ENCODE data around the gene DCT.

DCT gene

GRCh38 chr13:94419925-94420305 lies 59.6 kb downstream of the DCT start:
- Histone ChIP-seq H3K27ac (ENCODE audit: low read depth, low read length) (no peak overlapping the region), H3K9ac (ENCODE audit: low read length in 5 of 5) (no peak overlapping the region), H3K36me3 (ENCODE audit: control insufficient read depth in 5 of 5, insufficient read depth in 5 of 5, low read length in 5 of 5) (no peaks in the 10 kb centered on the region), H3K4me1 (ENCODE audit: control insufficient read depth in 5 of 5, insufficient read depth in 5 of 5, low read length in 5 of 5) (no peaks in the 10 kb centered on the region), H3K27me3 (ENCODE audit: control insufficient read depth in 5 of 5, insufficient read depth in 4 of 5, low read length in 5 of 5) (peaks cover 0 to 4% (median 0%) of the 10 kb centered on the region in 5 donors), H3K4me3 (ENCODE audit: low read depth in 1 of 5, low read length in 5 of 5) (no peak overlapping the region), H3K9me3 (ENCODE audit: control insufficient read depth in 5 of 5, low read length in 5 of 5) (peaks cover 0 to 7% (median 4%) of the 10 kb centered on the region in 5 donors)

DNA sequence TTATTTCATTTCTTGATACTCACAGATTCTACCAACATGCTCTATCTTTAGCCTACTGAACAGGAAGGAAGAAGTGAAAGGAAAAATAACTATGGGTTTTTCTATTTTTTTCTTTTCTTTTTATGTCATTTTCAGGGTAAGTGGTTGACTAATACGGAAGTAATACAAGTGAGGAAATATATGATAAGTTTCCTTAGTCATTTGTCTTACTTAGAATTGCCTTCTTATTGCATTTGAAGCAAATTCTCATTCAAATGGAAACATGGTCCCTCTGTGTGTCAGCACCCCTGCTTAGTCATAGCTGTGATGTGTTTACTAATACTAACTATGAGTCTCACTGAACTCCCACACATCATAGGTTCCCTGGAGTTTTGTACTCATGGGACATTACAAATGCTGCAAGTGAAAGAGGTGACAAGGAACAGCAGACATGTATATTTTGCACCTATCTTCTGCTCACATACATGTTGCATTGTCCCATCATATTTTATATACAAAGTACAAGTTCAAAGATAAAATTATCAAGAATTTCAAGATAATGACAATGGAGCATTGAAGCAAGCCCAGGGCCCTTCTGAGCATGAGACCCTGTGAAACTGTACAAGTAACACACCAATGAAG lies 60.1 kb downstream of the DCT start:
- Histone ChIP-seq H3K9ac (ENCODE audit: low read length in 5 of 5) (no peak overlapping the region), H3K4me3 (ENCODE audit: low read depth in 1 of 5, low read length in 5 of 5) (no peak overlapping the region), H3K4me1 (ENCODE audit: control insufficient read depth in 5 of 5, insufficient read depth in 5 of 5, low read length in 5 of 5) (no peaks in the 10 kb centered on the region), H3K9me3 (ENCODE audit: control insufficient read depth in 5 of 5, low read length in 5 of 5) (peaks cover 0 to 7% (median 4%) of the 10 kb centered on the region in 5 donors), H3K27me3 (ENCODE audit: control insufficient read depth in 5 of 5, insufficient read depth in 4 of 5, low read length in 5 of 5) (peaks cover 0 to 4% (median 0%) of the 10 kb centered on the region in 5 donors), H3K36me3 (ENCODE audit: control insufficient read depth in 5 of 5, insufficient read depth in 5 of 5, low read length in 5 of 5) (no peaks in the 10 kb centered on the region), H3K27ac (ENCODE audit: low read depth, low read length) (no peak overlapping the region)

DNA sequence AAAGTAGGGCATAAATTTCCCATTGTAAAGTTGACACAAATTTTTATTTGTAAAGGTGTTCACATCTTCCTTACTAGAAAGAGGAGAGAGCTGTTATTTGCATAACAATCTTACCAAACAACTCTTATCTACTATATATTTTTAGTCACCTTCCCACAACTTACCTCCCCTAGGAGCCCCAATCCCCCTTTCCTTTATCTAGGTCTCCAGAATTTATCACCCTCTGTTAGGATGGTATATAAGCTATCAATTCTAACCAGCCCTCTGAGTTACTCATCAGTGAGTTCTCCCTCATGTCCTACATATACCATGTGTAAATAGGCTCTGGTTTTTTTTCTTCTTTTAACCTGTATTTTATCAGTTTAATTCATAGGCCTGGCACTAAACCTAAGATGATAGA lies 62.2 kb downstream of the DCT start:
- Histone ChIP-seq H3K4me3 (ENCODE audit: low read depth in 1 of 5, low read length in 5 of 5) (no peak overlapping the region), H3K27ac (ENCODE audit: low read depth, low read length) (no peak overlapping the region), H3K4me1 (ENCODE audit: control insufficient read depth in 5 of 5, insufficient read depth in 5 of 5, low read length in 5 of 5) (peaks cover 0 to 2% (median 0%) of the 10 kb centered on the region in 5 donors), H3K9me3 (ENCODE audit: control insufficient read depth in 5 of 5, low read length in 5 of 5) (peaks cover 0 to 7% (median 4%) of the 10 kb centered on the region in 5 donors), H3K9ac (ENCODE audit: low read length in 5 of 5) (no peak overlapping the region), H3K27me3 (ENCODE audit: control insufficient read depth in 5 of 5, insufficient read depth in 4 of 5, low read length in 5 of 5) (peaks cover 0 to 4% (median 0%) of the 10 kb centered on the region in 5 donors), H3K36me3 (ENCODE audit: control insufficient read depth in 5 of 5, insufficient read depth in 5 of 5, low read length in 5 of 5) (no peaks in the 10 kb centered on the region)

DNA sequence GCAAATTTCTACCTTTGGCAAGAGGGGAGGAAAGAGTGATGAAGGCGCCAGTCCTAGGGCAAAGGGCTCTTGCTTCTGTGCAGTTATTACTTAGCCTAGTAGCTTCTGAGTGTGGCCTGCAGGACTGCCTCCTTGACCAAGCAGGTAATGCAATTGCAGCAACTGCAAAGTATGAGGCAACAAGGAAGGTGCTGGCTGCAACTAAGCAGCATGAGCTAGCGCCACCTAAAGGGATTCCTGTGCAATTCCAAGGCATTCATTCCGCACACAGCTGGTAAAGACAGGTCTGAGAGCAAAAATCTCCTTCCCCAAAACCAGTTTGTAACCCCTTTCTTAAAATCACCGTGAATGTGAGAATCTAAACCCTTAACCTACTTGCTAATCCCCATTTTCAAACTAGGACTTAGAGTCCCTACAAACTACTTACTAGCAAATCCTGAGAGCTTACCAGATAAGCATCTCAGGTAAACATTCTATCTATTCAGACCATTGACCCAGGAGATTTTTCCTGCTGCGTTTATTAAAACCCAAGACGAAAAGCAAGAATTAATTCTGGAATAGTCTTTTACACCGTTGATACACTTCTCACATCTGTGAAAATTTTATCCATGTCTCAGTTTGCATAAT lies 62.9 kb downstream of the DCT start:
- Histone ChIP-seq H3K4me1 (ENCODE audit: control insufficient read depth in 5 of 5, insufficient read depth in 5 of 5, low read length in 5 of 5) (peaks cover 0 to 6% (median 0%) of the 10 kb centered on the region in 5 donors), H3K27me3 (ENCODE audit: control insufficient read depth in 5 of 5, insufficient read depth in 4 of 5, low read length in 5 of 5) (peaks cover 0 to 4% (median 0%) of the 10 kb centered on the region in 5 donors), H3K36me3 (ENCODE audit: control insufficient read depth in 5 of 5, insufficient read depth in 5 of 5, low read length in 5 of 5) (no peaks in the 10 kb centered on the region), H3K9ac (ENCODE audit: low read length in 5 of 5) (no peak overlapping the region), H3K4me3 (ENCODE audit: low read depth in 1 of 5, low read length in 5 of 5) (no peak overlapping the region), H3K9me3 (ENCODE audit: control insufficient read depth in 5 of 5, low read length in 5 of 5) (peaks cover 0 to 7% (median 4%) of the 10 kb centered on the region in 5 donors), H3K27ac (ENCODE audit: low read depth, low read length) (no peak overlapping the region)

GRCh38 chr13:94415500-94416237 lies 63.8 kb downstream of the DCT start:
- peaks cover 0 to 6% (median 0%) of the 10 kb centered on the region in 5 donors for H3K4me1 ChIP-seq (ENCODE audit: control insufficient read depth in 5 of 5, insufficient read depth in 5 of 5, low read length in 5 of 5)
- H3K27me3 ChIP-seq (ENCODE audit: control insufficient read depth in 5 of 5, insufficient read depth in 4 of 5, low read length in 5 of 5) = peaks cover 0 to 4% (median 0%) of the 10 kb centered on the region in 5 donors
- no peaks in the 10 kb centered on the region for H3K9me3 ChIP-seq (ENCODE audit: control insufficient read depth in 5 of 5, low read length in 5 of 5)
- no peak overlapping the region for H3K9ac ChIP-seq (ENCODE audit: low read length in 5 of 5)
- no peak overlapping the region for H3K4me3 ChIP-seq (ENCODE audit: low read depth in 1 of 5, low read length in 5 of 5)
- no peaks in the 10 kb centered on the region for H3K36me3 ChIP-seq (ENCODE audit: control insufficient read depth in 5 of 5, insufficient read depth in 5 of 5, low read length in 5 of 5)
- no peak overlapping the region for H3K27ac ChIP-seq (ENCODE audit: low read depth, low read length)

DNA sequence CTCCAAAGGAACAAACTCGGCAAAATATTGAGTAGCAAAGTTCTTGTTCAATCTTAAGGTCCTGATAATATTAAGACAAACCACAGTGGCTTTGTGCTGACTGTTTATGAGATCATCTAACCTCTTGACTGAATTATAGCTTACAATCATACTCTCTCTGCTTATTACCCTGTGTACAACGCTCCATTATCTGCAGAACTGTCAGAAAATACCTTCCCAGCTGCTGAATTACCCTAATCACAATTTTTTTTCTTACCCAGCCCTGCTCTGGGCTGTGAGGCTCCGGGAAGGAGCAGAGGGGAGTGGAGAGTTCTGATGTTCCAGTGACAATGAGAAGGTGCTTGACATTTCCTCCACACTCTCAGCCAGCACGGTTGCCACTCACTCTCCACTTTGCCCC lies 64.8 kb downstream of the DCT start:
- Histone ChIP-seq H3K9ac (ENCODE audit: low read length in 5 of 5) (no peak overlapping the region), H3K9me3 (ENCODE audit: control insufficient read depth in 5 of 5, low read length in 5 of 5) (no peaks in the 10 kb centered on the region), H3K27me3 (ENCODE audit: control insufficient read depth in 5 of 5, insufficient read depth in 4 of 5, low read length in 5 of 5) (peaks cover 0 to 4% (median 0%) of the 10 kb centered on the region in 5 donors), H3K4me3 (ENCODE audit: low read depth in 1 of 5, low read length in 5 of 5) (no peak overlapping the region), H3K27ac (ENCODE audit: low read depth, low read length) (no peak overlapping the region), H3K4me1 (ENCODE audit: control insufficient read depth in 5 of 5, insufficient read depth in 5 of 5, low read length in 5 of 5) (peaks cover 0 to 6% (median 0%) of the 10 kb centered on the region in 5 donors), H3K36me3 (ENCODE audit: control insufficient read depth in 5 of 5, insufficient read depth in 5 of 5, low read length in 5 of 5) (no peaks in the 10 kb centered on the region)

- peaks cover 0 to 4% (median 0%) of the 10 kb centered on the region in 5 donors for H3K27me3 ChIP-seq (ENCODE audit: control insufficient read depth in 5 of 5, insufficient read depth in 4 of 5, low read length in 5 of 5)
- H3K9ac ChIP-seq (ENCODE audit: low read length in 5 of 5) = no peak overlapping the region
- no peaks in the 10 kb centered on the region for H3K36me3 ChIP-seq (ENCODE audit: control insufficient read depth in 5 of 5, insufficient read depth in 5 of 5, low read length in 5 of 5)
- no peaks in the 10 kb centered on the region for H3K9me3 ChIP-seq (ENCODE audit: control insufficient read depth in 5 of 5, low read length in 5 of 5)
- no peak overlapping the region for H3K27ac ChIP-seq (ENCODE audit: low read depth, low read length)
- no peak overlapping the region for H3K4me3 ChIP-seq (ENCODE audit: low read depth in 1 of 5, low read length in 5 of 5)
- H3K4me1 ChIP-seq (ENCODE audit: control insufficient read depth in 5 of 5, insufficient read depth in 5 of 5, low read length in 5 of 5) = peaks cover 0 to 6% (median 0%) of the 10 kb centered on the region in 5 donors
These were observed 65.3 kb downstream of the DCT start for GRCh38 chr13:94414141-94414540.

- Histone ChIP-seq H3K9ac (ENCODE audit: low read length in 5 of 5) (no peak overlapping the region), H3K36me3 (ENCODE audit: control insufficient read depth in 5 of 5, insufficient read depth in 5 of 5, low read length in 5 of 5) (no peaks in the 10 kb centered on the region), H3K27ac (ENCODE audit: low read depth, low read length) (no peak overlapping the region), H3K9me3 (ENCODE audit: control insufficient read depth in 5 of 5, low read length in 5 of 5) (no peaks in the 10 kb centered on the region), H3K27me3 (ENCODE audit: control insufficient read depth in 5 of 5, insufficient read depth in 4 of 5, low read length in 5 of 5) (peaks cover 0 to 4% (median 0%) of the 10 kb centered on the region in 5 donors), H3K4me3 (ENCODE audit: low read depth in 1 of 5, low read length in 5 of 5) (no peak overlapping the region), H3K4me1 (ENCODE audit: control insufficient read depth in 5 of 5, insufficient read depth in 5 of 5, low read length in 5 of 5) (peaks cover 0 to 6% (median 0%) of the 10 kb centered on the region in 5 donors)
These were observed 65.9 kb downstream of the DCT start for GRCh38 chr13:94413598-94413944.

DNA sequence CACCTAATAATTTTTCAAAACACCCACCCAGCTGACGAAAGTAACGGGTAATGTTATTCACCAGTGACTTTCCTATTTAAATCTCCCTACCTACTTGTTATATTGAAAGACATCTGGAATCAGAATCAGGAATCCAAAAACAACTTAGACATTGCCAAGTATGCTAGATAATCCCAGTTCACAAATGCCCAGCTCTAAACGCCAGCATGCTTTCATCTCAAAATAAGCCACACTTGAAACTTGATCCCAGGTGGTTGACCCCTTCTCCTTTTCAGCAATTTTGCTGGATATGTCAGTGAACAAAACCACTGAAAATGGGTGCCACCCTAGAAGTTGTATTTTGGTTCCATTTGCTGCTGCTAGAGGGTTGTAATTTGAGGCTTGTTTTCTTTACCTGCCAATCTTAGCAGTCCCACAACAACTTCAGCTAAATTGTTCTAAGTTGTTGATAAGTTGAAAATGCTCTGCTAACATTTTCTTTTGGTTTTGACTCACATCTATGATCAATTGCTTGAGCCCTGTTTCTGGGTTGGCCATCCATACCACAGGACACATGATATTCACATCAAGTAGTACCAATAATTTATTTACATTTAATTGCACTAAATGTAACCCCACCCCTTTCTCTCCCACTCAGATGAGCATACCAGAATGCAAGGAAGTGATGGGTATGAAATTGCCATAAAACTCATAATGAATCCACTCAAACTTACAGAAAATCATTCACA lies 66.4 kb downstream of the DCT start:
- Histone ChIP-seq H3K36me3 (ENCODE audit: control insufficient read depth in 5 of 5, insufficient read depth in 5 of 5, low read length in 5 of 5) (no peaks in the 10 kb centered on the region), H3K9me3 (ENCODE audit: control insufficient read depth in 5 of 5, low read length in 5 of 5) (no peaks in the 10 kb centered on the region), H3K27me3 (ENCODE audit: control insufficient read depth in 5 of 5, insufficient read depth in 4 of 5, low read length in 5 of 5) (peaks cover 0 to 4% (median 0%) of the 10 kb centered on the region in 5 donors)

More for the DNA sequence above, 66.4 kb downstream of the DCT start:
- Histone ChIP-seq H3K27ac (ENCODE audit: low read depth, low read length) (no peak overlapping the region), H3K4me1 (ENCODE audit: control insufficient read depth in 5 of 5, insufficient read depth in 5 of 5, low read length in 5 of 5) (peaks cover 0 to 6% (median 0%) of the 10 kb centered on the region in 5 donors), H3K4me3 (ENCODE audit: low read depth in 1 of 5, low read length in 5 of 5) (no peak overlapping the region), H3K9ac (ENCODE audit: low read length in 5 of 5) (no peak overlapping the region)
